Dedifferentiated amniotic fluid mesenchymal stem cell (primary cell): ENCODE measurements around the gene PRKCH.
"Not testable (repeated sequence)": the region's sequence is repeated elsewhere in the genome, so short reads cannot be mapped to it uniquely, and the experiment has no call there.

Experiments
- DNase-seq: peaks from one replicate; pipeline ENCODE4 v3.0.0-alpha.2; 2016; ENCODE audit errors: extremely low spot score

Gene PRKCH

DNA sequence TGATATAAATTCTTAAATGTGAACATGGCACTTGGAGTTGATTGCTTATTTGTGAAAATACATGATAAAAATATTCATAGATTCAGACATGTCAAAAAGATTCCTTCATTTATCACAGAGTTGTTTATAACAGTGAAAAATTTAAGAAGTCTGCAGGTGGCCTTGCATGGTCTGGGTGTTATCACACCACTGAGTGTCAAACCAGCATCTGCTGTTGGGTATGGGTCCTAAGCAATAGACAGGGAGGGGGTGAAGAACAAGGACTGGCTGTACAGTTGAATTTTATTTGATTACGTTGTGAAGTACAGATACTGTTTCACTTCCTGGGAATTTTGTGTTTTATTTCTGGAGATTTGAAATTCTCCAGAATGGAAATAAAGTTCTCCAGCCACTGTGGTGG, 193.5 kb downstream of the PRKCH start:
- no peak for DNase-seq

GRCh38 chr14:61515436-61516117, 194.2 kb downstream of the PRKCH start:
- DNase-seq: no peak

GRCh38 chr14:61516118-61516743, 194.9 kb downstream of the PRKCH start:
- DNase-seq: no peak

DNA sequence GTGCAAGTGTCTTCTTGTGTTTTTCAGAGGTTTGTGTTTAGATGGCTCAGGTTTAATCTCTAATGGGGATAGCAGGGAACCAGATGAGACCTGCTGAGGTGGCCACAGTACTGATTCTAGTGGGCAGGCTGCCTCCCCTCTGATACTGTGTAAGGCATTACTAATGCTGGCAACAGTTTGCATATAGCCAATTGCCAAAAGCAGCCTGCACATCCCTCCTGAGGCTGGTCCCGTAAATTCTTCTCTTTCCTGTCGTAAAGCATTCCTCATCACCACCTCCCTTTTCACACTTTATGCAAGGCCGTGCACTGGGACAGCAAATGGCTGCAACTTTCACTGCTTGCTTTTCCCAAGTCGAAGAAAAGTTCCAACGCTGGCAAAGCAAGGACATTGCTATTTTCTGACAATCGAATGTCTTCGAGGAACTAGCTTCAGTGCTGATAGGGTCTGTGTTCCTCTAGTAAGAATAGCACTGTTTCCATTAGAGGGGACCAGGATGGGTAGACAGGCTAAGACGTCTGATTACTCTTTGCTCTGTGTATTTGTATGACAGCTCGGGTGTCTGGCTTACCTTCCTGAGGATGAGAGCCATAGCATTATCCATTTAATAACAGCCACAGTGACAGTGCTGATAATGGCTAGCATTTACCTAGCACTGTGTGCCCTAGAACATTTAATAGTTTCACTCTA, 195.7 kb downstream of the PRKCH start:
- no peak for DNase-seq

DNA sequence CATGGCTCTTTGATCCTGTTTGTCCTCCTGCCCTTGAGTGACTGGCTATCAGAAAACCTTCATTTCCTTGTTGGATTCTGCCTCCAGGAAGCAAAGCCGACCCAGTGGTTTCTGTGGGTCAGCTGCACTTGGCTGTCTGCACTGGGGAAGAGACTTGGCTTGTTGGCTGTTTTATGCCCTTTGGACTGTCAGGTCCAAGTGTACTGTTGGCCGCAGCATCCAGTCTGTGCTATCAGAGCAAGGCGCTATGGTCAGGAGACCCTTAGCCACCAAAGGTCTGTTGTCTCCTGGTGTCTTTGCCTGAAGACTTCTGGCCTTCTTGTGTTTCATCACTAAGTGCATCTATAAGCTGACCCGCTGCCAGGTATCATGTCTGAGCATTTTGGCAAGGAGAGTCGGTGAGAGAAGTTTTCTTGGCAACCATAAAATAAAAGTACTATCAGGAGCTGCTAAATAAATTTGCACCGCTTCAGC, 196.6 kb downstream of the PRKCH start:
- DNase-seq: no peak

GRCh38 chr14:61518403-61518802, 197.0 kb downstream of the PRKCH start:
- no peak for DNase-seq

DNA sequence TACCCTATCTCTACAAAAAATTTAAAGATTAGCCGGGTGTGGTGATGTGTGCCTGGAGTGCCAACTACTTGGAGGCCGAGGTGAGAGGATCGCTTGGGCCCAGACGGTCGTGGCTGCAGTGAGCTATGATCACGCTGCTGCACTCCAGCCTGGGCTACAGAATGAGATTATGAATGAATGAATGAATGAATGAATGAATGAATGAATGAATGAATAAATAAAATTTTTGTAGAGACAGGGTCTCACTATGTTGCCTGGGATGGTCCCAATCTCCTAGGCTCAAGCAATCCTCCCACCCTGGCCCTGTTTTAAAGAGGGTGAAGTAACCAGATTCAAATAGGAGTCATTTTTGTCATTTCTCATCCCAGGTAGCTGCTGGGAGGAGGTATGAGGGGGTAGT, 197.7 kb downstream of the PRKCH start:
- no peak for DNase-seq

DNA sequence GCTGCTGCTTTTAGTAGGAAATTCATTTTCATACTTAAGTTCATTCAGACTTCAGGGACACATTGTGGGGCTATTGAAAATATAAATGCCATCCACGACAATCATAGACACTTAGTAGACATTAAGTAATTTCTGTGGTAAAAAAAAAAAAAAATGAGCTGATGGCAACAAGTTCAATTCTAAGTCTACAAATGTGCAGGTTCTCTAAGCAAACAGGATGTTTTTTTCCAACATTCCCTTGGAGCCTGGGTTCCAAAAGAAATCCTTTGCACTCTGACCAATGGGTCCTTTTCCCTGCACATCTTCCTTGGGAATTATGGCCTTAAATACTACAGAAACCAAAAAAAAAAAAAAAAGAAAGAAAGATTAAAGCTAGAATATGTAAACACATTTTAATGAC, 198.4 kb downstream of the PRKCH start:
- no peak for DNase-seq

GRCh38 chr14:61520576-61520975, 199.2 kb downstream of the PRKCH start:
- no peak for DNase-seq

- no peak for DNase-seq
Measured at GRCh38 chr14:61521773-61522172, 200.4 kb downstream of the PRKCH start.

GRCh38 chr14:61523751-61524150, 202.4 kb downstream of the PRKCH start:
- no peak for DNase-seq

GRCh38 chr14:61524211-61524806, 202.9 kb downstream of the PRKCH start:
- DNase-seq: no peak

GRCh38 chr14:61524936-61525292, 203.5 kb downstream of the PRKCH start:
- no peak for DNase-seq

- DNase-seq: no peak
Measured at GRCh38 chr14:61525293-61526011, 204.1 kb downstream of the PRKCH start.

- DNase-seq: no peak
Measured at GRCh38 chr14:61526405-61527312, 205.3 kb downstream of the PRKCH start.

- no peak for DNase-seq
Measured at GRCh38 chr14:61527325-61528100, 206.1 kb downstream of the PRKCH start.

DNA sequence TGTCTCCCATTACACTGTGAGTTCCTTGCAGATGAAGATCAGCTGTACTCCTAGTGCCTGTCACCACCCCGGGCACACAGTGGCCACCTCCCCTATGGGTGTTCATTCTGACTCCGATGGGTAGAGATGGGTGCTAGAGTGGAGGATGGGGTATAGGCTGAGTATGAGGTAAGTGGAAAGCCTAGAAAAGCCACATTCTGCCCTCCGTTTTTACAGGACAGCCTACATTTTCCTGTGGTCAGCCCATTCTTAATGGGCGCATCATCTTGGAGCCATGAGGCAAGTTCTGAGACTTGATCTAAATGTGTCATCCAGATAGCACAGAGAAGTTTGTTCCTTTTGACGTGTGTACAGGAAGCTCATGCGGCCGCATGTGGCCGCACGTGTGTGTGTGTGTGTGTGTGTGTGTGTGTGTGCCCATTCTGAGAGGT, 207.2 kb downstream of the PRKCH start:
- DNase-seq: no peak

DNA sequence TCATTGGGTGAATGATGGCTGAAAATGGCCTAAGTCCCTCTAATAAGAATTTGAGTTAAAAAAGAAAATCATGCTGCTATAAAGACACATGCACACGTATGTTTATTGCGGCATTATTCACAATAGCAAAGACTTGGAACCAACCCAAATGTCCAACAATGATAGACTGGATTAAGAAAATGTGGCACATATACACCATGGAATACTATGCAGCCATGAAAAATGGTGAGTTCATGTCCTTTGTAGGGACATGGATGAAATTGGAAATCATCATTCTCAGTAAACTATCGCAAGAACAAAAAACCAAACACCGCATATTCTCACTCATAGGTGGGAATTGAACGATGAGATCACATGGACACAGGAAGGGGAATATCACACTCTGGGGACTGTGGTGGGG, 208.0 kb downstream of the PRKCH start:
- DNase-seq: not testable (repeated sequence)

DNA sequence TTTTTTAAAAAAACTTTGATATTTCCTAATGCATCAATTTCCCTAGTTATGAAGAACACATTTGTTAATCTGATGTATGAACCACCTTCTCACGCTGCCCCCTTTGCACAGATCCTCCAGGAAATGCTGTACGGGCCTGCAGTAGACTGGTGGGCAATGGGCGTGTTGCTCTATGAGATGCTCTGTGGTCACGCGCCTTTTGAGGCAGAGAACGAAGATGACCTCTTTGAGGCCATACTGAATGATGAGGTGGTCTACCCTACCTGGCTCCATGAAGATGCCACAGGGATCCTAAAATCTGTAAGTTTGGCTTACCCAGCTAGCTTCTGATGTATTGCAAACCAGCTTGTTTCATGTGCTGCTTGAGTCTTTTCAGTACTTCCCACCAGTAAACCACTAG, 208.9 kb downstream of the PRKCH start:
- no peak for DNase-seq

DNA sequence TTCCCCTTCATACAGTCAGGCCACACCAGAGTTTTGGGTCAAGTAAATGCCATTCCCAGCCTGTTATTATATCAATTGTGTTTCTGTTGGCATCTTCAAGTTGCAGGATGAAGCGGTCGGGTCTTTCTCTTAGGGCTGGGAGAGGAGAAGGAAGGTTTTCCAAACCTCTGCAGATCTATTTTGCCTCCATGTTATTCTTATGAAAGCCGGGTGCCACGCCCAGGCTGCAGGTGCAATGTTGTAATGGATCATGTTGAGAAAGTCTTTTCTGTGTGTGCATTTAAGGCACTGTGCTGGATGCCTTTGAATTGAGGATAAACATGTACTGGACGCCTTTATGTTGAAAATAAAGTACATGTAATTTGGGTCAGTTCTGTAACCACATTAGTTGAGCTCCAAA, 209.5 kb downstream of the PRKCH start:
- no peak for DNase-seq
